LNCaP clone FGC (cell line): ENCODE data around the gene RFX3.

ENCODE experiments used
- DNase-seq: peaks from one replicate; pipeline ENCODE4 v3.0.0-alpha.2; 2011; ENCODE audit warnings: low read depth
- H3K4me3 ChIP-seq: 2 replicates; pipeline ENCODE4 v1.5.1; 2011; ENCODE audit warnings: mild to moderate bottlenecking, low read depth, low read length, control low read depth
- TF ChIP-seq, protein P1 (sequence below): IDR thresholded peaks from 2 replicates; pipeline ENCODE4 v1.5.1; 2012; ENCODE audit warnings: mild to moderate bottlenecking; ENCODE audit not compliant: control insufficient read depth, insufficient read depth; ENCODE audit errors: extremely low read depth

The RFX3 gene

DNA sequence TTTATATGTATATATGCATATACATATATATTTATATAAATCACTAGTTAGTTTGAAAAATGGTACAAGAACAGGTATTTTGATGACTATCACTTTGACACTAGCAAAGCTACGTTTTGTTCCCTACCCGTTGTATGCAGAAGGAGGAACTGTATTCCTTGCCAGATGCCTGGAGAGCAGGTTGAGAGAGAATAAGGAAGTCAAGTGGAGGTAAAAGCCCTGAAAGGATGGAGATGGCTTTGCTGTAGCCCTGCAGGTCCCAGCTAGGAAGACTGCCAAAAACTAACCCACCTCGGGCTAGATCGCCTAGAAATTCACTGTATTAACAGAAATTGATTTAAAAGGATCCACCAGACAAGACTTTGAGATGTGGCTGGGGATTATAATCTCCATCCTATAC lies 229.3 kb downstream of the RFX3 start:
- H3K4me3 ChIP-seq: no peak overlapping the region

DNA sequence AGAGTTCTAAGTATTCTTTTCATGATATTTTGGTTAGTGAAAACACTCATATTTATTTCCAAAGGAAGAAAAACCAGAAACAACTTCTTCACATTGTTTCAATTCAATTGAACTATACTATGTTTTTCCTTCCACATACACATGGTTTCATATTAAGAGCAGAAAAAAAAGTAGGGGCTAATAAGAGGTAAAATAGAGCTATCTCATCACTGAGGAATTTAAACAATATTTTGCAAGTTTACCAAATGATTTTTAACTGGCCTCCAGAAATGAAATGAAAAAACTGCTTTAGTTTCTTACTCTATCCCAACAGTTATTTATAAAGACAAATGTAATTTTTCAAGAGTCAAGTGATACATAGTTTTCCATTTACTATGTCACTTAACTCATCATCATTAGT lies 233.5 kb downstream of the RFX3 start:
- TF ChIP-seq, protein P1, sequence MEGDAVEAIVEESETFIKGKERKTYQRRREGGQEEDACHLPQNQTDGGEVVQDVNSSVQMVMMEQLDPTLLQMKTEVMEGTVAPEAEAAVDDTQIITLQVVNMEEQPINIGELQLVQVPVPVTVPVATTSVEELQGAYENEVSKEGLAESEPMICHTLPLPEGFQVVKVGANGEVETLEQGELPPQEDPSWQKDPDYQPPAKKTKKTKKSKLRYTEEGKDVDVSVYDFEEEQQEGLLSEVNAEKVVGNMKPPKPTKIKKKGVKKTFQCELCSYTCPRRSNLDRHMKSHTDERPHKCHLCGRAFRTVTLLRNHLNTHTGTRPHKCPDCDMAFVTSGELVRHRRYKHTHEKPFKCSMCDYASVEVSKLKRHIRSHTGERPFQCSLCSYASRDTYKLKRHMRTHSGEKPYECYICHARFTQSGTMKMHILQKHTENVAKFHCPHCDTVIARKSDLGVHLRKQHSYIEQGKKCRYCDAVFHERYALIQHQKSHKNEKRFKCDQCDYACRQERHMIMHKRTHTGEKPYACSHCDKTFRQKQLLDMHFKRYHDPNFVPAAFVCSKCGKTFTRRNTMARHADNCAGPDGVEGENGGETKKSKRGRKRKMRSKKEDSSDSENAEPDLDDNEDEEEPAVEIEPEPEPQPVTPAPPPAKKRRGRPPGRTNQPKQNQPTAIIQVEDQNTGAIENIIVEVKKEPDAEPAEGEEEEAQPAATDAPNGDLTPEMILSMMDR: no peak
- H3K4me3 ChIP-seq: no peak overlapping the region
- no peak for DNase-seq

More for the DNA sequence above, 229.3 kb downstream of the RFX3 start:
- TF ChIP-seq, protein P1: no peak
- DNase-seq: no peak

DNA sequence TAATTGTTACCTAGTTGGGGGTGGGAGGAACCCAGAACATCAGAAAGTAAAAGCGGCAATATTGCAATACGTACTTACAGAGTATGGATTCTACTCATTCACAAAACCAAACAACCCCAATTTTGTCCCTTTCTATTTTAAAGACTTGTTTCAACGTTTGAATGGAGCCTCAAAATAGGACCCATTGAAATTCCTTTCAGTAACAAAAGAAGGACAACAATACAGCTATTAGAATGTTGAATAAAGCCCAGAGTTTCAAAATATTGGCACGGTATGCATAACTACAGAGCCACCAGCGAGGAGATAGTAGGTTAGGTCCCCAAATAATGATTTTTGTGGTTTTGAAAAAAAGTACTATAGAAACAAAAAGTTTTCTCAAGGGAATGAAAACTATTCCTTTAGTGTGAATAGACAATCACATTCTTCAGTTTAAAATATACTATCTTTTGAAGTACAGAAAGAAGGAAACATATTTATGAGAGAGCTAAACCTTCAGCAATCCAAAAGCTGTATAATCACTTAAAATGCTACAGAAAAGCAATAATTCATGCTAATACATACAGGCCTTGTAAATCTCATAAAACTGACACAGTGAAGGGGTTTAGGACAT lies 235.5 kb downstream of the RFX3 start:
- DNase-seq: no peak
- H3K4me3 ChIP-seq: no peak overlapping the region
- TF ChIP-seq, protein P1: no peak

DNA sequence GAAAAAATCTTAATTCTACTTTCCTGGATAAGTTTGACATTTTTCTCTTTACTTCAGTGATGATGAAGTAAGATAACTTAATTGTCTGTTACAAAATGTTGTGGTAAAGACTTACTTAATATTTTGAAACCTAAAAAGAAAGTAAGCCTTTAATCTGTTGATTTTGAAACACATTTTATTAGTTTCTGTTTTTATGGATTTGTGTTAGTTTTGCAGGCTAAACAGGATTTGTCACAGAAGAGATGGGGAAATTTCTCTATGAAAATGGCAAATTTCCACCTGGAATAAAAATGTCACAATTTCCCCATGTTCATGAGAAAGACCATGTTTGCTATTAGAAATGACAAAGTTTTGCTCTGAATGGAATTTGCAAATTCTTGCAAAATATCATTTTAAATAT lies 237.1 kb downstream of the RFX3 start:
- TF ChIP-seq, protein P1: no peak
- no peak for DNase-seq

DNA sequence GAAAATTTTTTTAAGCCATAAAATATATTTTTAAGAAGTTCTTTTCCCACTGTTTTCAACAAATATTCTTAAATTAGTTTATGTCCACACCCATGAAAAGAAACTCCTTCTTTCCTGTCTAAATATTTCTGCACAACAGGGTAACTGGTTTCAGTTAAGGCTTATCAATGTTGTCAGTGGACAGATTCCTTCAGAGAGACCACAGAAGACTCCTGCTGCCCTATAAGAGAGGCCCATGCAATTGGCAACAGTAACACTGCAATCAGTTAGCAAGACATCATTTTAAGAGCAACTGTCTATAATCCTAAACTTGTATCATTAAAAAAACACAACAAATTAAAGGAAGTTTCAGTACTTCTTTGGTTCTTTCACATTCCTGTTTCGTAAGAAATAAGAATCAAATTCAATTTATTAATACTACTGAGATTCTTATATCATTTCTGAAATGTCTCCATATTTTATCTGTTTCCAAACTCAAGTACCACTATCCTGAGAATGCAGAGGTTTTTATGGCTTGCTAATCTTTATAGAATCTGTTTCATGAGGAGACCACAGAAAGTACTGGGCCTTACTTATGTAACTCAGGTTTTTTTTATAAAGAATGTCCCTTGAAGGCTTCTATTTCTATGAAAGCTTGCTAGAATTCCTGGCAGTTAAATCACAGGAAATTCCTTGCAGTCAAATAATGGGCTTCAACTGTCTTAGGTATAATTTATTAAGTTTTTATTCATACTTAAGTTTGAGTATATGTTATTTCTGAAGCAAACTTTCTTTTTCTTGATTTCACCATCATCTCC lies 240.2 kb downstream of the RFX3 start:
- TF ChIP-seq, protein P1: no peak
- H3K4me3 ChIP-seq: no peak overlapping the region
- no peak for DNase-seq

More for the DNA sequence above, 237.1 kb downstream of the RFX3 start:
- no peak overlapping the region for H3K4me3 ChIP-seq

DNA sequence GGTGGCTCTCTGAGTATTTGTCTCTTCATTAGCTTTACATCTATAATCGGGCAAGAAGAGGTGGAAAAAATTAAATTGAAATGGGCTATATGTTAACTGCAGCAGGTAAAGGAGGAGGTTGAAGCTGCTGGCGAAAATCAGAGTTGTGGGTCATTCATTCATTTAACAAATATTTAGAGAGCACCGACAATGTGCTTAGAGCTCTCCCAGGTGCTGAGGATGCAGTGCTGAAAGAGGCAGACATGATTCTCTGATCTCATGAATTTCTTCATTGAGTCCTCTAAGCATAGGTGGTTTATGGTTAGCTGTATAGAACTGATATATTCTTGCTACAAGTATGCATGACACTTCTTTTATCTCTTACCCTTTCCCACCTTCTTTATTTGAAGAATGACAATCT lies 243.4 kb downstream of the RFX3 start:
- TF ChIP-seq, protein P1: no peak
- no peak for DNase-seq
- no peak overlapping the region for H3K4me3 ChIP-seq
